Epithelial cell of proximal tubule (primary cell): Measurements from ENCODE around the gene CDK5RAP3. TPM values are rescaled to one million over a fixed set of nuclear protein-coding genes. Genes with fewer than 3 reads are reported as not detected.

Experiments used
- DNase-seq: peaks from one replicate; pipeline ENCODE4 v3.0.0-alpha.2; 2011; ENCODE audit warnings: low read depth
- H3K4me3 ChIP-seq: 2 replicates; pipeline ENCODE4 v1.5.1; 2011; ENCODE audit warnings: low read depth, mild to moderate bottlenecking, low read length
- CTCF ChIP-seq: conservative IDR thresholded peaks from 2 replicates; pipeline ENCODE4 v1.5.1; 2012; ENCODE audit warnings: low read depth, mild to moderate bottlenecking, low read length
- total RNA-seq: library from RNA; depleted of rRNA; stranded (reverse); fragments of >200 nt; gene quantifications from 2 replicates; pipeline ENCODE4 v1.2.3, GENCODE V29; 2015

CDK5RAP3 gene
- total RNA-seq, 1 donor from 2014 or later, result 111 TPM

- no peak for TF ChIP-seq CTCF
- H3K4me3 ChIP-seq, result peak overlapping the region; percentile 90
- no peak for DNase-seq
These were observed 28.8 kb upstream of the CDK5RAP3 start for GRCh38 chr17:47942096-47942510.

DNA sequence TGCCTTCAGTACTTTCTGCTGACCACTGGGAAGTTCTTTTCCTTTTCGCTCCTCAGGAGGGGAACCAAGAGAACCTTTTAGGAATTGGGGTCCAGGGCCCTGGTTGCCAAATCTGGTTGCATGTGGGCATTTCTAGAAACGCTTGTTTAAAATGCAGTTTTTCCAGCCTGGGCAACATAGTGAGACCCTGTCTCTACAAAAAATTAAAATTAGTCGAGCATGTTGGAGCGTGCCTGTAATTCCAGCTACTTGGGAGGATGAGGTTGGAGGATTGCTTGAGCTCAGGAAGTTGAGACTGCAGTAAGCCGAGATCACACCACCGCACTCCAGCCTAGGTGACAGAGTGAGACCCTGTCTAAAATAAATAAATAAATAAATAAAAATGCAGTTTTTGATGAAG is 28.3 kb upstream of the CDK5RAP3 start:
- TF ChIP-seq CTCF, result no peak
- peak overlapping the region; percentile 90 for H3K4me3 ChIP-seq
- no peak for DNase-seq

GRCh38 chr17:47945080-47945479 is 25.8 kb upstream of the CDK5RAP3 start:
- DNase-seq, result no peak
- TF ChIP-seq CTCF, result no peak

GRCh38 chr17:47945529-47946508 is 25.1 kb upstream of the CDK5RAP3 start:
- TF ChIP-seq CTCF, result no peak
- no peak for DNase-seq
- H3K4me3 ChIP-seq, result no peak overlapping the region

More at GRCh38 chr17:47945080-47945479, 25.8 kb upstream of the CDK5RAP3 start:
- no peak overlapping the region for H3K4me3 ChIP-seq

GRCh38 chr17:47946516-47946915 is 24.4 kb upstream of the CDK5RAP3 start:
- TF ChIP-seq CTCF, result no peak

DNA sequence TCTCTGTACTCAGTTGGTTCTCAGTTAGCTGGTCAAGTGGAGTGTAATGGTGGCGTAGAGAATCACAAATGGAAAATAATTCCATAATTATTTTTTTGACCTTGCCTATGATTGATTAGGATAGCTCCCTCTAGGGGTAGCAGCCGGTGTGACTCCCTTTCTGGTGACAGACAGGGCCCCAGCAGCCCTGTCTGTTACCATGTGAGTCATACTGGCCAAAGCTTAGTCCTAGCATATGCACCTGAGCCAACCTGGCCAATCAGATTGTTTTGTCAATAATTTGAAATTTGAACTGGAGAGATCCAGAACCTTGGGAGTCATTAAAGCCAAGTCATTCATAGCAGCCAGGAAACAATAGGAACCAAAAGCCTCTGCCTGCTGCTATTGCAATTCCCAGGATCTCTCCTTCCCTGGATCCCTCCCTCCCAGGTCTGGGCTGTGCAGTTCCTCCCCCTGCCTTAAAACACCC is 23.9 kb upstream of the CDK5RAP3 start:
- peak; percentile 90 for TF ChIP-seq CTCF
- DNase-seq, result peak; percentile 64
- H3K4me3 ChIP-seq, result no peak overlapping the region

More at GRCh38 chr17:47946516-47946915, 24.4 kb upstream of the CDK5RAP3 start:
- no peak for DNase-seq
- no peak overlapping the region for H3K4me3 ChIP-seq
